K562 (cell line): Measurements from ENCODE around the gene TOR1B. TPM values are rescaled to one million over a fixed set of nuclear protein-coding genes. Genes with fewer than 3 reads are reported as not detected.

Source experiments
- C11orf30 ChIP-seq: fragments of 450-650 bp; IDR thresholded peaks from 2 replicates; pipeline ENCODE4 v1.6.1; 2016; ENCODE audit warnings: low read depth, mild to moderate bottlenecking
- CBX8 ChIP-seq: fragments of 200-600 bp; sonication (generic); IDR thresholded peaks from 2 replicates; pipeline ENCODE4 v1.6.1; 2012; ENCODE audit warnings: borderline replicate concordance, mixed run types, low read depth, mild to moderate bottlenecking, moderate library complexity, mixed read lengths, low read length, control low read depth, inconsistent platforms; ENCODE audit not compliant: poor library complexity, severe bottlenecking; ENCODE audit errors: extremely low read depth
- CHCHD3 ChIP-seq: fragments of 250-450 bp; sonication (Bioruptor Pico); IDR thresholded peaks from 2 replicates; pipeline ENCODE4 v2.1.2; 2022; ENCODE audit warnings: mild to moderate bottlenecking
- CREB1 ChIP-seq, 2 experiments: sonication (generic) in 1 of 2; formaldehyde crosslinking in 1 of 2; IDR thresholded peaks; 2 replicates each; pipeline versions ENCODE4 v1.6.1 to v1.8.0; 2012 to 2022; ENCODE audit warnings: inconsistent platforms in 1 of 2, mild to moderate bottlenecking in 1 of 2, missing genetic modification reagents in 1 of 2, moderate library complexity in 1 of 2
- GATA2 ChIP-seq: sonication (generic); formaldehyde crosslinking; IDR thresholded peaks from 2 replicates; pipeline ENCODE4 v1.4.0; 2020; ENCODE audit warnings: mild to moderate bottlenecking, missing genetic modification reagents
- GTF2A2 ChIP-seq: IDR thresholded peaks from 2 replicates; pipeline ENCODE4 v1.6.1; 2016; ENCODE audit warnings: mild to moderate bottlenecking, missing genetic modification characterization, missing compliant biosample characterization
- KLF6 ChIP-seq: fragments of 250-450 bp; sonication (Bioruptor Pico); IDR thresholded peaks from 2 replicates; pipeline ENCODE4 v1.4.0; 2020; ENCODE audit warnings: mild to moderate bottlenecking, moderate library complexity, borderline replicate concordance
- NCOA2 ChIP-seq, 2 experiments: fragments of 450-650 bp; IDR thresholded peaks; 2 replicates each; pipeline ENCODE4 v1.6.1; 2018; ENCODE audit warnings: mild to moderate bottlenecking in 2 of 2, moderate library complexity in 1 of 2; ENCODE audit not compliant: partially characterized antibody in 2 of 2
- POLR2G ChIP-seq: fragments of 200-400 bp; formaldehyde crosslinking; IDR thresholded peaks from 2 replicates; pipeline ENCODE4 v1.6.1; 2017; ENCODE audit warnings: low read depth, mild to moderate bottlenecking, antibody characterized with exemption, low read length, moderate library complexity
- TBP ChIP-seq: optimal IDR thresholded peaks from 2 replicates; pipeline ENCODE3; 2011; ENCODE audit warnings: low read depth, low read length, improper control_type of control experiment
- TEAD1 ChIP-seq, 2 experiments: fragments of 450-650 bp in 1 of 2; sonication (generic) in 1 of 2; formaldehyde crosslinking; IDR thresholded peaks; 2 replicates each; pipeline versions ENCODE4 v1.4.0 to v1.8.0; 2020 to 2022; ENCODE audit warnings: mild to moderate bottlenecking in 2 of 2, missing genetic modification reagents in 1 of 2
- ZBTB7A ChIP-seq: IDR thresholded peaks from 2 replicates; pipeline ENCODE4 v1.6.1; 2011; ENCODE audit warnings: low read depth, mild to moderate bottlenecking, low read length, moderate library complexity, borderline replicate concordance; ENCODE audit not compliant: control insufficient read depth
- ZNF239 ChIP-seq: fragments of 250-450 bp; sonication (Bioruptor Pico); IDR thresholded peaks from 2 replicates; pipeline ENCODE4 v1.4.0; 2020; ENCODE audit warnings: mild to moderate bottlenecking
- ZNF551 ChIP-seq: fragments of 250-450 bp; sonication (Bioruptor Pico); IDR thresholded peaks from 2 replicates; pipeline ENCODE4 v1.5.0; 2021; ENCODE audit warnings: mild to moderate bottlenecking, moderate library complexity
- polyA plus RNA-seq, 8 experiments: library from polyadenylated mRNA; depleted of rRNA in 4 of 8; stranded (reverse) in 5 of 8; unstranded in 3 of 8; fragments of >200 nt; fragmentation: Nextera tagmentation in 2 of 8; fragmentation: Illumina TruSeq in 1 of 8; extraction: Ambion mirVana in 2 of 8; extraction: Trizol in 1 of 8; gene quantifications; 2 replicates each; pipeline versions ENCODE4 v1.2.1 to v1.2.3, GENCODE V29; 2011 to 2014; ENCODE audit warnings: inconsistent platforms in 1 of 8, missing spikeins in 1 of 8
- total RNA-seq, 7 experiments: library from RNA; depleted of rRNA in 6 of 7; stranded (reverse); fragments of >200 nt in 6 of 7; fragmentation: Illumina TruSeq in 2 of 7; extraction: Trizol in 2 of 7; gene quantifications; 2 replicates each; pipeline versions ENCODE4 v1.2.1 to v1.2.3, GENCODE V29; 2011 to 2021; ENCODE audit warnings: low replicate concordance in 1 of 7
- TF ChIP-seq, protein P1 (sequence below): sonication (generic); formaldehyde crosslinking; IDR thresholded peaks from 2 replicates; pipeline ENCODE4 v1.8.0; 2022; ENCODE audit warnings: missing genetic modification reagents, mild to moderate bottlenecking, moderate library complexity, borderline replicate concordance
- TF ChIP-seq, protein P2 (sequence below): fragments of 450-650 bp; IDR thresholded peaks from 2 replicates; pipeline ENCODE4 v1.6.1; 2016; ENCODE audit warnings: borderline replicate concordance

TOR1B gene
- total and polyA plus RNA-seq, 9 of the 15 experiments (the other 6 are each of a cell fraction or from before 2014, with no cell fraction given), result 4.2 to 36.5 (median 24.6) TPM

DNA sequence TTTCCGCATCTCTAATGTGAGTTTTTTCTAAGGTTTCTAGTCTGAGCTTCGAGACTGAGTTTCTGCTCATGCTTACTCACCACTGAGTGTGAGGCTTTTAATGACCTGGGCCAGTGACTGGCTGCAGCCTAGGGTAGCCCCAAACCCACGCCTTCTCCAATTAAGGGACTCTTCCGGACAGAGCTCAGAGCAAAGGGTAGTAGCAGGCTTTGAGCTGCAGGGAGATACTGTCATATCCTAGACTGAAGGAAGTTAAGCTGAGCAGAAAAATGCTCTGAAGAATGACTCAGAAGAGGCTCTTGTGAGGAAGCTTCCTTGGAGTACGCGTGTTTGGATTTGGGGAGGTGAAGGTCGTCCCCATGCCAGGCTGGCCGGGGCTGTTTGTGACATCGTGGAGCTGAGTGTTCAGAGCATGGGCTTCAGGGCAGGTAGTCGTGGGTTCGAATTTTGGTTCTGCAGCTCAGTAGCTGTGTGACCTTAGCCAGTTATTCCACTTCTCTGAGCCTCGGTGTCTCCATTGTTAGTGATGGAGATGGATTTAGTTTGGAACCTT lies 35.8 kb downstream of the TOR1B start (continued):
- TF ChIP-seq CREB1 (IDR thresholded peaks at IDR 0.05), result no peak
- TF ChIP-seq CREB1 (CRISPR knock-in tag; IDR thresholded peaks at IDR 0.05), result no peak
- no peak for TF ChIP-seq ZNF551 (CRISPR knock-in tag)
- no peak for TF ChIP-seq TEAD1 (CRISPR knock-in tag; IDR thresholded peaks at IDR 0.05)
- TF ChIP-seq, protein P1, sequence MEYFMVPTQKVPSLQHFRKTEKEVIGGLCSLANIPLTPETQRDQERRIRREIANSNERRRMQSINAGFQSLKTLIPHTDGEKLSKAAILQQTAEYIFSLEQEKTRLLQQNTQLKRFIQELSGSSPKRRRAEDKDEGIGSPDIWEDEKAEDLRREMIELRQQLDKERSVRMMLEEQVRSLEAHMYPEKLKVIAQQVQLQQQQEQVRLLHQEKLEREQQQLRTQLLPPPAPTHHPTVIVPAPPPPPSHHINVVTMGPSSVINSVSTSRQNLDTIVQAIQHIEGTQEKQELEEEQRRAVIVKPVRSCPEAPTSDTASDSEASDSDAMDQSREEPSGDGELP (CRISPR knock-in tag), result no peak
- TF ChIP-seq ZBTB7A, result no peak
- peak; percentile 65; the same call in 1 of the 2 replicates for TF ChIP-seq KLF6
- TF ChIP-seq NCOA2 (IDR thresholded peaks at IDR 0.05; ENCODE audit: partially characterized antibody in 2 of 2), result no peak
- TF ChIP-seq C11orf30, result no peak
- no peak for TF ChIP-seq POLR2G
- peak; percentile 36; the same call in 1 of the 2 replicates for TF ChIP-seq ZNF239 (CRISPR knock-in tag)
- TF ChIP-seq, protein P2, sequence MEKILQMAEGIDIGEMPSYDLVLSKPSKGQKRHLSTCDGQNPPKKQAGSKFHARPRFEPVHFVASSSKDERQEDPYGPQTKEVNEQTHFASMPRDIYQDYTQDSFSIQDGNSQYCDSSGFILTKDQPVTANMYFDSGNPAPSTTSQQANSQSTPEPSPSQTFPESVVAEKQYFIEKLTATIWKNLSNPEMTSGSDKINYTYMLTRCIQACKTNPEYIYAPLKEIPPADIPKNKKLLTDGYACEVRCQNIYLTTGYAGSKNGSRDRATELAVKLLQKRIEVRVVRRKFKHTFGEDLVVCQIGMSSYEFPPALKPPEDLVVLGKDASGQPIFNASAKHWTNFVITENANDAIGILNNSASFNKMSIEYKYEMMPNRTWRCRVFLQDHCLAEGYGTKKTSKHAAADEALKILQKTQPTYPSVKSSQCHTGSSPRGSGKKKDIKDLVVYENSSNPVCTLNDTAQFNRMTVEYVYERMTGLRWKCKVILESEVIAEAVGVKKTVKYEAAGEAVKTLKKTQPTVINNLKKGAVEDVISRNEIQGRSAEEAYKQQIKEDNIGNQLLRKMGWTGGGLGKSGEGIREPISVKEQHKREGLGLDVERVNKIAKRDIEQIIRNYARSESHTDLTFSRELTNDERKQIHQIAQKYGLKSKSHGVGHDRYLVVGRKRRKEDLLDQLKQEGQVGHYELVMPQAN, result no peak
- no peak for TF ChIP-seq CHCHD3 (CRISPR knock-in tag)
- TF ChIP-seq TBP, result no peak
- TF ChIP-seq GTF2A2 (tag), result no peak
- no peak; the same call in 1 of the 2 replicates for TF ChIP-seq GATA2 (CRISPR knock-in tag)
- no peak for TF ChIP-seq CBX8
